SIG-M5 treated with dmso at 0.1 percent for 504 hours (cell line): ENCODE data around the gene QRFPR.
"Not testable (repeated sequence)": the region's sequence is repeated elsewhere in the genome, so short reads cannot be mapped to it uniquely, and the experiment has no call there.

Experiments
- DNase-seq: peaks from one replicate; lab custom pipeline; 2025; ENCODE audit not compliant: unreplicated experiment; lab: John Stamatoyannopoulos, UW

QRFPR gene

GRCh38 chr4:121340247-121340646 lies 40.6 kb downstream of the QRFPR start:
- DNase-seq = no peak

GRCh38 chr4:121339824-121340223 lies 41.0 kb downstream of the QRFPR start:
- no peak for DNase-seq

- DNase-seq = no peak
Observed at GRCh38 chr4:121339307-121339706, 41.5 kb downstream of the QRFPR start.

GRCh38 chr4:121338518-121338917 lies 42.3 kb downstream of the QRFPR start:
- DNase-seq = no peak

GRCh38 chr4:121336706-121337105 lies 44.1 kb downstream of the QRFPR start:
- no peak for DNase-seq

- DNase-seq = no peak
Observed at GRCh38 chr4:121330180-121330665, 50.6 kb downstream of the QRFPR start.

GRCh38 chr4:121326597-121326996 lies 54.2 kb downstream of the QRFPR start:
- DNase-seq = no peak

- DNase-seq = no peak
Observed at GRCh38 chr4:121324331-121324730, 56.5 kb downstream of the QRFPR start.

- no peak for DNase-seq
Observed at GRCh38 chr4:121321466-121321865, 59.4 kb downstream of the QRFPR start.

- DNase-seq = no peak
Observed at GRCh38 chr4:121316091-121316490, 64.7 kb downstream of the QRFPR start.

GRCh38 chr4:121313430-121313829 lies 67.4 kb downstream of the QRFPR start:
- not testable (repeated sequence) for DNase-seq

- no peak for DNase-seq
Observed at GRCh38 chr4:121308828-121309227, 72.0 kb downstream of the QRFPR start.

GRCh38 chr4:121308328-121308663 lies 72.5 kb downstream of the QRFPR start:
- no peak for DNase-seq

GRCh38 chr4:121307445-121308327 lies 73.1 kb downstream of the QRFPR start:
- no peak for DNase-seq

GRCh38 chr4:121306931-121307330 lies 73.9 kb downstream of the QRFPR start:
- DNase-seq = no peak

- DNase-seq = no peak
Observed at GRCh38 chr4:121304893-121305292, 75.9 kb downstream of the QRFPR start.

- DNase-seq = no peak
Observed at GRCh38 chr4:121299367-121299766, 81.5 kb downstream of the QRFPR start.

GRCh38 chr4:121283319-121283718 lies 97.5 kb downstream of the QRFPR start:
- no peak for DNase-seq

GRCh38 chr4:121280425-121280824 lies 100.4 kb downstream of the QRFPR start:
- DNase-seq = no peak

GRCh38 chr4:121278811-121279368 lies 101.9 kb downstream of the QRFPR start:
- no peak for DNase-seq
